HG02571 (cell line): Measurements from ENCODE around the gene SERPINA3.
"Not testable (repeated sequence)": the region's sequence is repeated elsewhere in the genome, so short reads cannot be mapped to it uniquely, and the experiment has no call there.

Experiments
- ATAC-seq: cut with Tn5 transposase; IDR thresholded peaks from one replicate; pipeline ENCODE4 v1.9.1; 2021; ENCODE audit warnings: mild to moderate bottlenecking, moderate library complexity; ENCODE audit not compliant: unreplicated experiment

Gene SERPINA3

DNA sequence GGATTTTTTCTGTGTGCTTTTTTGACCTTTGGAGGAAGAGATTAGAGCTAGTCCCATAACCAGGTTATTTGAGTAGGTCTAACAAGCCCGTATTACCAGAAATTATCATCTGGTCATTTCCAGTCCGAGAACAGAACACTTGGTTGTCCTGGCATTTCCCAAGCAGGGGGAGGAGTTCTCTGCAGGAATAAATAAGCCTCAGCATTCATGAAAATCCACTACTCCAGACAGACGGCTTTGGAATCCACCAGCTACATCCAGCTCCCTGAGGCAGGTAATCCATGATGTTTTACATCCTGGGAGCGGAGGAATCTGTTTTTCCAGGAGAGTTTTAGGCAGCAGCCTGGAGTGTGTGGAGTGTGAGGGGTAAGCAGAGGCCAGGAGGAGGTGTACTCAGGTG is at the start of gene SERPINA3:
SERPINA3 (plus strand) TSS at position 218 of the 400 bp plus-strand sequence. CDS start 2,051 bp downstream, outside the sequence.
- no peak for ATAC-seq

DNA sequence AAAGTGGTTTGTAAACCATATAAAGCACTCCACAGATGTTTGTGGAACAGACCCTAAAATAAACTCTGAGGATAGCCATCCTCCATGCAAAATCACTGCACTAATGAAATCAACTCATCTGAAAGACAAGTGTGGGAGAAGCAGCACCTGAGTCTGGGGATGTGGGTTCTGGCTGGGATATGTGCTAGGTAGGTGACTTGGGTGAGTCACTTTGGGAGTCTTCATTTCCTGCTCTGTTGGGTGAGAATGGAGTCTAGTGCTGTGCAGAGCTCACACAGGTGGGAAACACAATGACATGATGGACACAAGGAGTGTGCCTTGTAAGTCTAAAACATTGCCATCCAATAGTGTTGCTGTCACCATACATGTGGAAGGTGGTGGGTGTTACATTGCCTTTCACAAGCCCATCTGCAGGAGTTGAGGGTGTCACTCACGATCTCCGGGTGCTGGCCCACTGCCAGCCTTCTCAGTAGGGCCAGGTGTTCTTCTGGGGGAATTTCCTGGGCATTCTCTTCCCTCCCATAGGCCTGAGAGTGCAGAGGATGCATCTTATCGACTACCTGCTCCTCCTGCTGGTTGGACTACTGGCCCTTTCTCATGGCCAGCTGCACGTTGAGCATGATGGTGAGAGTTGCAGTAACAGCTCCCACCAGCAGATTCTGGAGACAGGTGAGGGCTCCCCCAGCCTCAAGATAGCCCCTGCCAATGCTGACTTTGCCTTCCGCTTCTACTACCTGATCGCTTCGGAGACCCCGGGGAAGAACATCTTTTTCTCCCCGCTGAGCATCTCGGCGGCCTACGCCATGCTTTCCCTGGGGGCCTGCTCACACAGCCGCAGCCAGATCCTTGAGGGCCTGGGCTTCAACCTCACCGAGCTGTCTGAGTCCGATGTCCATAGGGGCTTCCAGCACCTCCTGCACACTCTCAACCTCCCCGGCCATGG is 49.0 kb upstream of the SERPINA3 start:
- no peak for ATAC-seq

DNA sequence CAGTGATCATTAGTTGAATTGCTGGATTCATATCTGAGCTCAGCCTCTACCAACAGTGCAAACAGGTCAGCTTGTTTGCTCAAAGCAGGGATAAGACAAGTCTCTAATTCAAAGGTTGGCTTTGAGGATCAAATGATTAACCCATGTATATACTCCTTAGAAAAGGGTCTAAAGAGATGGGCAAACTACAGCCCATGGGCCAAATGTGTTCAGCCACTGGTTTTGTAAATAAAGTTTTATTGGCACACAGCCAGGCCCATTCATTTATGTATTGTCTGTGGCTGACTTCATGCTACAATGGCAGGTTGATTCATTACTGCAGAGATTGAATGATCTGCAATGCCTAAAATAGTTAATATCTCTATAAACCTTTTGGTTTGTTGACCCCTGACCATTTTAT is 47.8 kb upstream of the SERPINA3 start:
- ATAC-seq, result no peak

DNA sequence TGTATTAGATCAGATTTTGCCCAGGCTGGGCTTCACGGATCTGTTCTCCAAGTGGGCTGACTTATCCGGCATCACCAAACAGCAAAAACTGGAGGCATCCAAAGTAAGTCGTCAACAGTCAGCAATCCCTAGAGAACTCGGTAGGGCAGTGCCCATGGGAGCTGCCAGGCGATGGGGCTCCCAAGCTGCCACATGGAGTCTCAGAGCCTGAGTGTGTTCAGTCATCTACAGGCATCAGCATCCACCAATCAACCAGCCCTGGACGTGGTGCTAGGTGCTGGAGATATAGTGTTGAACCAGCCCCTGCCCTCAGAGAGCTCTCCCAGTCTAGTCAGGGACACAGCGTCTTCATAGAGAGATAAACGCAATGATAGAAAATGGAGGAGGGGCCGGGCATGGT is 44.0 kb upstream of the SERPINA3 start:
- ATAC-seq, result no peak

- ATAC-seq, result no peak
These were observed 42.7 kb upstream of the SERPINA3 start for GRCh38 chr14:94569381-94570001.

GRCh38 chr14:94570002-94570400 is 42.2 kb upstream of the SERPINA3 start:
- no peak for ATAC-seq

DNA sequence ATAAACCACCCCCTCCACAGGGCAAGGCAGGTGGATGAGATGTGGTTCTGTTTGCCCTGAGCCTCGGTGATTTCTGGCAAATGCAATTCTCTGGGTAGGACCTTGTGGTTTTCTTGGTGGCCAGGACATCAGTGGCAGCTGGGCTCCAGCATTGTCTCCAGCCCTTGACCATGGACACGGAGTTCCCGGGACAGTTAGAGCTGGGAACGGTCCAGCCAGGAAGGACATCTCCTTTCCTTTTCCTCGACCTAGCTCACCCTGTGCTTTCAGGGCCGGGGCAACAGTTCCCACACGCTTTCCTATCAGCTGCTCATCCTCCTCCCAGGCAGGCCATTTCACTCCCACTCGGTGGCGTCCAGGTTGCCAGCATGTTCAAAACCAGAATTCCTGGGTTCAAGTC is 41.8 kb upstream of the SERPINA3 start:
- ATAC-seq, result no peak

DNA sequence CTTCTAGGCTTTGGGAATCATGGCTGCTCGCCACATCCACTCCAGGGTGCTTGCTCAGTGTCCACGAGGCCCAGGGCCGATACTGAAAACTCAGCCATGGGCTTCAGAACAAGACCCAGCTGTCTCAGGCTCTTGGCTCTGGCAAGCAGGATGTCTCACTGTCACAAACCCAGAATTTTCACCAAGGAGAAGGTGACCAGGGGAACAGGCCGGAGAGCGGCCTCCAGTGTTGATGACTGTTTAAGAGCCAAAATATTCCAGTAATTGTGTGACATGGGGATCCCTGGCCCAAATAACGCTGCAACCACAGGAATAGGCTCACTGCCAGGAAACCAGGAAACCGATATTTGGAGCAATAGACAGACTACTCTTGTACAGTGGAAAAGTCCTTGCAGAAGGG is 40.8 kb upstream of the SERPINA3 start:
- no peak for ATAC-seq

GRCh38 chr14:94571950-94572349 is 40.2 kb upstream of the SERPINA3 start:
- ATAC-seq, result no peak

DNA sequence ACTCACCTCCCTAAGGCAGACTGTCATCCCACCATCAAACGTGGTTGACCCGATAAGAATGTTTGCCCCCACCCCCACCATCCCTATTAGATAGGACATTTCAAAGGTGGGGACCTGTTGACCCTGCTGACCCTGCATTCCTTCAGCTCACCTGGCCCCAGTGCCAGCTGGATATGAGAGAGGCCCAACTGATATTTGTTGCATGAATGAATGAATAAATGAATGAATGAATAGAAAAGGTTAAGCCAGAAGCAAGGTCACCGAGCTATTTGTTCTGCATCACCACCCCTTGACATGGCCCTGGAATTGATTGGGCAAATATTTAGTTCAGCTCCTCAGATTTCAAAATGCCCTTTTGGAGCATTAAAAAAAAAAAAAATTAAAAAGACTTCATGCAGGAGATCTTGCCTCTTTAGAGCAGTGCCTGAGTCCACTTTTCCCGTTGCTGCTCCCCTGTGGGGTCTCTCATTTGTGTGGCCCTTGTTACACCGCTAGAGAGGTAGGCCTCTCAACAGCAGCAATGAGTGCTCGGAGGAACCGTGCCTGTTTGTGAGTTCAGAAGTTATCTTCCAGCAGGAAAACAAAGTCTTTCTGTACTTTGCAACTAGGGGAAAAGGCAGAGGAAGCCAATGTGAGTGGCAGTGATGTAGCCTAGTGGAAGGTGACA is 39.4 kb upstream of the SERPINA3 start:
- no peak for ATAC-seq

GRCh38 chr14:94573475-94574277 is 38.5 kb upstream of the SERPINA3 start:
- no peak for ATAC-seq

GRCh38 chr14:94574336-94574735 is 37.9 kb upstream of the SERPINA3 start:
- no peak for ATAC-seq

GRCh38 chr14:94575730-94576585 is 36.2 kb upstream of the SERPINA3 start:
- no peak for ATAC-seq

GRCh38 chr14:94577472-94577871 is 34.7 kb upstream of the SERPINA3 start:
- not testable (repeated sequence) for ATAC-seq

GRCh38 chr14:94578712-94579111 is 33.5 kb upstream of the SERPINA3 start:
- no peak for ATAC-seq

DNA sequence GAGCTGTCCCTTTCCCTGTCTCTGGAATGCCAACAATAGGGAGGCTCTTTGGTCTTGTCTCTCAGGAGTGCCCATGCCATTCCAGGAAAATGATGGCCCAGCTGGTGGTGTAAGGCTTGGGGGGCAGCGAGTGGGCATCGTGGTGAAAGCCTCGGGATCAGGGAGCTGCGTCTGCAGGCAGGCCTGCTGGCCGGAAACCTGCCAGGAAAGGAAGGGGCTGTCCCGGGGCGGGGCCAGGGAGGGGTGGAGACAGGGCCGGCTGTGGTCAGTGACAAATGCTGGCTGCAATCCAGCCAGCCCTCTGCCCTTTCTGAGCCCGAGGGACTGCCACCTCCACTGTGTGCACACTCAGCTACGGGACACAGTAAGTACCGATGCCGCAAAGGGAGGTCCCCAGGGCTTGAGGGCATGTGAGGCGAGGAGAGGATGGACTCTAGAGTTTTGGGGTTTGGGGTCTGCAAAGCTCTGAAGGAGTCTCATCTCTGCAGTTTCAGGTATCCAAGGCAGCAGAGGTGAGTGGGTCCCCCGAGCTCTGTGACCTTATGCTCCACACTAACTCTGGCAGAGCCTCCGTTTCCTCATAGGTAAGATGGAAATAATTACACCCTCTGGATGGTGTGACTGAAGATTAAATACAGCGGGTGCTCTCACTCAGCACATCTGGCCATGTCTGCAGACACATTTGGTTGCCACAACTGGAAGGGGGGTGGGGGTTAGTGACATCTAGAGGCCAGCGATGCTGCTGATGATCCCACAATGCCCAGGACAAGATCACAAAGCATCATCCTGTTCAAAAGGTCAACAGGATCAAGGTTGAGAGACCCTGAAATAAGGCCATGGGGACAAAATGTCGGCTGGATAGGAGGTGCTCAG is 30.8 kb upstream of the SERPINA3 start, which contains the start of gene SERPINA5:
SERPINA5 (plus strand) TSS at position 300 of the 873 bp plus-strand sequence. CDS start 5,937 bp downstream, outside the sequence.
- no peak for ATAC-seq

GRCh38 chr14:94582199-94582750 is 29.9 kb upstream of the SERPINA3 start:
- no peak for ATAC-seq

GRCh38 chr14:94582851-94583250 is 29.3 kb upstream of the SERPINA3 start:
- ATAC-seq, result no peak
